B cell (primary cell): ENCODE data around the gene ADAMTSL1. TPM values are rescaled to one million over a fixed set of nuclear protein-coding genes. Genes with fewer than 3 reads are reported as not detected.

Experiments used
- ATAC-seq: fragments of 200-7000 bp; cut with Tn5 transposase; one replicate; pipeline ENCODE4 v1.10.0; 2021; ENCODE audit warnings: low read depth, mild to moderate bottlenecking, moderate number of reproducible peaks, moderate library complexity
- CTCF ChIA-PET: fragments of 350-600 bp; sonication (Branson Sonifier 250); formaldehyde crosslinking; loops from one replicate; lab custom pipeline; 2021; ENCODE audit warnings: antibody characterized with exemption, inconsistent platforms; lab: Charles Lee
- POLR2A ChIA-PET: fragments of 350-600 bp; sonication (Branson Sonifier 250); formaldehyde crosslinking; loops from one replicate; lab custom pipeline; 2021; ENCODE audit warnings: antibody characterized with exemption; lab: Charles Lee
- DNase-seq: peaks from one replicate; pipeline ENCODE4 v3.0.0; 2013
- H2AFZ ChIP-seq: 2 replicates; pipeline ENCODE4 v1.6.1; 2012; ENCODE audit warnings: mild to moderate bottlenecking, low read depth, low read length; ENCODE audit not compliant: insufficient read depth, poor library complexity, severe bottlenecking
- H3K27ac ChIP-seq, 2 donors: 1 replicate in 1 of 2; 2 replicates in 1 of 2; pipeline ENCODE4 v1.5.1; 2012 to 2013; ENCODE audit warnings: low read length in 2 of 2, mild to moderate bottlenecking in 2 of 2, moderate library complexity in 1 of 2
- H3K27me3 ChIP-seq, 4 experiments: fragments of 200-600 bp in 1 of 4; sonication (generic) in 1 of 4; replicated peaks in 1 of 4; 1 replicate in 2 of 4; 2 replicates in 2 of 4; pipeline versions ENCODE4 v1.6.1 to v1.7.0; 2013 to 2016; ENCODE audit warnings: low read length in 3 of 4, mild to moderate bottlenecking in 2 of 4, mixed read lengths in 1 of 4, moderate library complexity in 1 of 4; ENCODE audit not compliant: insufficient read depth in 4 of 4, control insufficient read depth in 3 of 4; ENCODE audit errors: control extremely low read depth in 1 of 4
- H3K36me3 ChIP-seq, 2 experiments: replicated peaks in 1 of 2; 1 replicate in 1 of 2; 2 replicates in 1 of 2; pipeline versions ENCODE4 v1.6.1 to v1.7.1; 2013; ENCODE audit warnings: low read length in 1 of 2; ENCODE audit not compliant: insufficient read depth in 2 of 2, control insufficient read depth in 1 of 2; ENCODE audit errors: control extremely low read depth in 1 of 2, extremely low read depth in 1 of 2
- H3K4me1 ChIP-seq, 2 donors: fragments of 200-600 bp in 1 of 2; sonication (generic) in 1 of 2; 1 replicate in 1 of 2; 2 replicates in 1 of 2; pipeline versions ENCODE4 v1.5.1 to v1.6.1; 2013 to 2017; ENCODE audit warnings: low read length in 2 of 2; ENCODE audit not compliant: control insufficient read depth in 2 of 2, insufficient read depth in 2 of 2
- H3K4me2 ChIP-seq: replicated peaks from 2 replicates; pipeline ENCODE3; 2012; ENCODE audit warnings: mild to moderate bottlenecking, low read depth, low read length; ENCODE audit not compliant: poor library complexity, severe bottlenecking
- H3K4me3 ChIP-seq, 5 experiments: fragments of 200-600 bp in 1 of 5; sonication (generic) in 1 of 5; 1 replicate in 3 of 5; 2 replicates in 2 of 5; pipeline versions ENCODE4 v1.5.1 to v1.7.0; 2011 to 2016; ENCODE audit warnings: low read length in 4 of 5, mild to moderate bottlenecking in 4 of 5, low read depth in 2 of 5, control low read depth in 1 of 5, moderate library complexity in 1 of 5; ENCODE audit not compliant: insufficient read depth in 1 of 5; ENCODE audit errors: control extremely low read depth in 1 of 5, extremely low read depth in 1 of 5
- H3K79me2 ChIP-seq: fragments of 200-600 bp; sonication (generic); one replicate; pipeline ENCODE4 v1.6.0; 2016; ENCODE audit warnings: low read length; ENCODE audit not compliant: control insufficient read depth, insufficient read depth
- H3K9ac ChIP-seq: fragments of 200-600 bp; sonication (generic); 2 replicates; pipeline ENCODE4 v1.6.1; 2017; ENCODE audit warnings: mild to moderate bottlenecking, low read length, moderate library complexity
- H3K9me3 ChIP-seq, 3 donors: one replicate each; pipeline versions ENCODE4 v1.6.1 to v1.7.1; 2013; ENCODE audit warnings: low read length in 2 of 3; ENCODE audit not compliant: control insufficient read depth in 2 of 3, insufficient read depth in 1 of 3; ENCODE audit errors: control extremely low read depth in 1 of 3
- H4K20me1 ChIP-seq: 2 replicates; pipeline ENCODE4 v1.6.0; 2012; ENCODE audit warnings: mild to moderate bottlenecking, low read length; ENCODE audit not compliant: insufficient read depth, control insufficient read depth, poor library complexity, severe bottlenecking
- H3K27ac Mint-ChIP-seq: one replicate; pipeline ENCODE4 v1.8.0; 2021; ENCODE audit warnings: mixed read lengths
- H3K27me3 Mint-ChIP-seq: one replicate; pipeline ENCODE4 v1.8.0; 2021; ENCODE audit warnings: mixed read lengths
- H3K4me1 Mint-ChIP-seq: one replicate; pipeline ENCODE4 v1.8.0; 2021; ENCODE audit warnings: mixed read lengths
- H3K4me3 Mint-ChIP-seq: one replicate; pipeline ENCODE4 v1.8.0; 2021; ENCODE audit warnings: mixed read lengths
- H3K9me3 Mint-ChIP-seq: one replicate; pipeline ENCODE4 v1.8.0; 2022; ENCODE audit warnings: mixed read lengths; ENCODE audit not compliant: insufficient read depth
- EZH2 ChIP-seq: IDR thresholded peaks from 2 replicates; pipeline ENCODE4 v1.6.1; 2012; ENCODE audit warnings: borderline replicate concordance, low read depth, mild to moderate bottlenecking, moderate library complexity, low read length; ENCODE audit not compliant: insufficient read depth, poor library complexity, severe bottlenecking
- WGBS: methylation state at CpG from one replicate; pipeline ENCODE4 v1.1.5; 2013; ENCODE audit warnings: missing lambda C conversion rate; ENCODE audit not compliant: insufficient coverage; 5-methylcytosine and 5-hydroxymethylcytosine counted together
- intact Hi-C: fragments of 100-400 bp; cut with micrococcal nuclease; formaldehyde crosslinking; loops from one replicate; pipeline ENCODE4 v1.10.0; 2022
- polyA plus RNA-seq: library from polyadenylated mRNA; depleted of rRNA; stranded (reverse); fragments of >200 nt; gene quantifications from 2 replicates; pipeline ENCODE4 v1.2.3, GENCODE V29; 2012
- total RNA-seq, 2 donors: library from RNA; stranded (reverse); fragments of 120-200 nt in 1 of 2; gene quantifications; 1 replicate in 1 of 2; 2 replicates in 1 of 2; pipeline versions ENCODE4 v1.2.3 to v1.2.4, GENCODE V29; 2013 to 2022
- TF ChIP-seq, protein P1 (sequence below): fragments of 200-600 bp; IDR thresholded peaks from one replicate; pipeline ENCODE4 v1.8.0; 2022; ENCODE audit warnings: antibody characterized with exemption, mild to moderate bottlenecking

ADAMTSL1 gene
- total and polyA plus RNA-seq, 2 donors (not counting 1 experiment from before 2014, with no cell fraction given) = not detected

DNA sequence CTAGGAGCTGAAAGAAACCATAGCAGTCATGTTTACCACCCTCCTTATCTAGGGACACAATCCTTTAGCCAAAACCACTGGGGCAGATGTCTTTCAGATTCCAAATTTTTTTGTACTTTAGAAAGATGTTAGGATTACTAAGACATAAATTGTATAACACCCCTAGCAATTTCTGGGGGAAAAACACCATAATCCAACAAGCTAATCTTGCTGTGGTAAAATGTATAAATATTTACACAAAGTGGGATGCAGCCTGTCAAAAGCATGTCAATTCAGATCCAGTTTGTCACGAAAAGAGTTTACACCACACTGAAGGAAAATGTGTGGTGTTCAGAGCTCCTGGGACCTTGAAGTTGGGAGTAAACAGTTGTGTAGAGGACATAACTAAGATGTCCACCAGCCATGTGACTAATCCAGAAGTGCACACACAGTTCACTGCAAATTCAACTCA, 274.3 kb downstream of the ADAMTSL1 start:
- no peak for ATAC-seq
- Histone ChIP-seq H3K27me3 (no peaks in the 10 kb centered on the region), H3K4me3 (no peak overlapping the region)

GRCh38 chr9:18749711-18750110, 275.8 kb downstream of the ADAMTSL1 start:
- ChIA-PET POLR2A (no interaction called here), CTCF (no interaction called here)
- Mint-ChIP-seq H3K9me3 (no peaks in the 10 kb centered on the region), H3K27ac (no peak overlapping the region), H3K4me3 (no peak overlapping the region), H3K4me1 (no peaks in the 10 kb centered on the region), H3K27me3 (no peaks in the 10 kb centered on the region)
- Histone ChIP-seq H3K4me2 (no peak overlapping the region), H3K27me3 (no peaks in the 10 kb centered on the region), H3K9me3 (no peaks in the 10 kb centered on the region), H3K27ac (no peak overlapping the region), H3K79me2 (no peaks in the 10 kb centered on the region), H3K4me1 (no peaks in the 10 kb centered on the region), H3K36me3 (no peaks in the 10 kb centered on the region), H3K4me3 (no peak overlapping the region), H4K20me1 (no peaks in the 10 kb centered on the region), H3K9ac (no peak overlapping the region), H2AFZ (no peak overlapping the region)
- intact Hi-C loops = no loop called here
- DNase-seq = no peak
- ATAC-seq = no peak
- TF ChIP-seq EZH2 = no peak
- TF ChIP-seq, protein P1, sequence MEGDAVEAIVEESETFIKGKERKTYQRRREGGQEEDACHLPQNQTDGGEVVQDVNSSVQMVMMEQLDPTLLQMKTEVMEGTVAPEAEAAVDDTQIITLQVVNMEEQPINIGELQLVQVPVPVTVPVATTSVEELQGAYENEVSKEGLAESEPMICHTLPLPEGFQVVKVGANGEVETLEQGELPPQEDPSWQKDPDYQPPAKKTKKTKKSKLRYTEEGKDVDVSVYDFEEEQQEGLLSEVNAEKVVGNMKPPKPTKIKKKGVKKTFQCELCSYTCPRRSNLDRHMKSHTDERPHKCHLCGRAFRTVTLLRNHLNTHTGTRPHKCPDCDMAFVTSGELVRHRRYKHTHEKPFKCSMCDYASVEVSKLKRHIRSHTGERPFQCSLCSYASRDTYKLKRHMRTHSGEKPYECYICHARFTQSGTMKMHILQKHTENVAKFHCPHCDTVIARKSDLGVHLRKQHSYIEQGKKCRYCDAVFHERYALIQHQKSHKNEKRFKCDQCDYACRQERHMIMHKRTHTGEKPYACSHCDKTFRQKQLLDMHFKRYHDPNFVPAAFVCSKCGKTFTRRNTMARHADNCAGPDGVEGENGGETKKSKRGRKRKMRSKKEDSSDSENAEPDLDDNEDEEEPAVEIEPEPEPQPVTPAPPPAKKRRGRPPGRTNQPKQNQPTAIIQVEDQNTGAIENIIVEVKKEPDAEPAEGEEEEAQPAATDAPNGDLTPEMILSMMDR = no peak
- 80% methylated on average over 1 of the region's 1 CpG for WGBS

More for the DNA sequence above, 274.3 kb downstream of the ADAMTSL1 start:
- H3K27ac ChIP-seq = no peak overlapping the region
- DNase-seq = no peak
- WGBS = no CpG with 5 or more reads among the region's 1 CpG
- intact Hi-C loops = no loop called here
- Mint-ChIP-seq H3K4me1 (no peaks in the 10 kb centered on the region), H3K4me3 (no peak overlapping the region), H3K27ac (no peak overlapping the region), H3K27me3 (no peaks in the 10 kb centered on the region), H3K9me3 (no peaks in the 10 kb centered on the region)
- no peak overlapping the region for H2AFZ ChIP-seq
- H3K4me2 ChIP-seq = no peak overlapping the region
- no peak overlapping the region for H3K9ac ChIP-seq
- no peaks in the 10 kb centered on the region for H3K4me1 ChIP-seq
- no peaks in the 10 kb centered on the region for H3K79me2 ChIP-seq
- no peak for TF ChIP-seq EZH2
- TF ChIP-seq, protein P1 = no peak
- POLR2A ChIA-PET = no interaction called here
- CTCF ChIA-PET = no interaction called here
- no peaks in the 10 kb centered on the region for H3K36me3 ChIP-seq
- no peaks in the 10 kb centered on the region for H3K9me3 ChIP-seq
- no peaks in the 10 kb centered on the region for H4K20me1 ChIP-seq
